Breast epithelium (tissue), 4 donors: Measurements from ENCODE around the gene RBM17. TPM values are rescaled to one million over a fixed set of nuclear protein-coding genes. Genes with fewer than 3 reads are reported as not detected.

Experiments
- DNase-seq, 2 donors: peaks; one replicate each; pipeline ENCODE4 v3.0.0-alpha.2; 2019; ENCODE audit warnings: low spot score in 2 of 2
- H3K27ac ChIP-seq, 2 donors: fragments of 200-600 bp; sonication (generic) in 1 of 2; one replicate each; pipeline ENCODE4 v1.5.1; 2016 to 2019; ENCODE audit warnings: mild to moderate bottlenecking in 1 of 2
- H3K27me3 ChIP-seq, 2 donors: fragments of 200-600 bp; sonication (generic) in 1 of 2; one replicate each; pipeline versions ENCODE4 v1.5.1 to v1.6.0; 2017 to 2019; ENCODE audit warnings: control low read depth in 1 of 2, mild to moderate bottlenecking in 1 of 2
- H3K36me3 ChIP-seq: fragments of 200-600 bp; one replicate; pipeline ENCODE4 v1.5.1; 2019
- H3K4me1 ChIP-seq, 2 donors: fragments of 200-600 bp; sonication (generic); one replicate each; pipeline ENCODE4 v1.5.1; 2016 to 2019; ENCODE audit warnings: control low read depth in 1 of 2
- H3K4me3 ChIP-seq, 3 donors: fragments of 200-600 bp; sonication (generic); 1 replicate in 2 of 3; 2 replicates in 1 of 3; pipeline ENCODE4 v1.5.1; 2016 to 2019; ENCODE audit warnings: mild to moderate bottlenecking in 3 of 3, moderate library complexity in 2 of 3
- H3K9me3 ChIP-seq, 2 donors: fragments of 200-600 bp; sonication (generic) in 1 of 2; one replicate each; pipeline ENCODE4 v1.5.1; 2016 to 2019; ENCODE audit warnings: control low read depth in 1 of 2
- CTCF ChIP-seq, 3 donors: fragments of 450-650 bp; IDR thresholded peaks; one replicate each; pipeline ENCODE4 v1.5.1; 2016 to 2017; ENCODE audit warnings: antibody characterized with exemption in 3 of 3, mild to moderate bottlenecking in 3 of 3, moderate library complexity in 3 of 3
- POLR2A ChIP-seq: fragments of 450-650 bp; IDR thresholded peaks from one replicate; pipeline ENCODE4 v1.6.1; 2016; ENCODE audit warnings: antibody characterized with exemption, mild to moderate bottlenecking, moderate library complexity
- POLR2AphosphoS5 ChIP-seq, 3 donors: sonication (generic); formaldehyde crosslinking; IDR thresholded peaks; one replicate each; pipeline ENCODE4 v1.6.1; 2017; ENCODE audit warnings: antibody characterized with exemption in 3 of 3
- intact Hi-C: fragments of 100-400 bp; cut with DNase I; formaldehyde crosslinking; loops from one replicate; pipeline ENCODE4 v1.15.1; 2023; ENCODE audit warnings: low total_unique reads
- total RNA-seq, 3 donors: library from RNA; depleted of rRNA; stranded (reverse); fragments of >200 nt; gene quantifications; one replicate each; pipeline ENCODE4 v1.1.0, GENCODE V29; 2016

RBM17 gene
- total RNA-seq, 3 donors from 2014 or later = 62.4 to 72.4 (median 68.2) TPM

- Histone ChIP-seq H3K36me3 (no peaks in the 10 kb centered on the region), H3K4me1 (peaks cover 4 to 6% of the 10 kb centered on the region in 2 donors), H3K4me3 (no peak overlapping the region), H3K27ac (no peak overlapping the region), H3K9me3 (no peaks in the 10 kb centered on the region), H3K27me3 (no peaks in the 10 kb centered on the region)
- intact Hi-C loops = no loop called here
- no peak for TF ChIP-seq CTCF (IDR thresholded peaks at IDR 0.05)
- no peak for TF ChIP-seq POLR2A
- no peak for TF ChIP-seq POLR2AphosphoS5 (IDR thresholded peaks at IDR 0.05)
- no peak for DNase-seq
These were observed 40.4 kb upstream of the RBM17 start for GRCh38 chr10:6048281-6049030.

- H3K9me3 ChIP-seq = no peaks in the 10 kb centered on the region
- no peaks in the 10 kb centered on the region for H3K27me3 ChIP-seq
- H3K4me3 ChIP-seq = no peak overlapping the region
- H3K27ac ChIP-seq = no peak overlapping the region
- DNase-seq = no peak
- no peaks in the 10 kb centered on the region for H3K36me3 ChIP-seq
- intact Hi-C loops = no loop called here
- TF ChIP-seq POLR2A = no peak
- TF ChIP-seq CTCF (IDR thresholded peaks at IDR 0.05) = no peak
- no peak for TF ChIP-seq POLR2AphosphoS5 (IDR thresholded peaks at IDR 0.05)
- peaks cover 4 to 6% of the 10 kb centered on the region in 2 donors for H3K4me1 ChIP-seq
These were observed 39.8 kb upstream of the RBM17 start for GRCh38 chr10:6049031-6049400.

- DNase-seq = peak in 1 of 2 donors; percentile 60
- H3K4me3 ChIP-seq = peak overlapping the region; percentile 29 to 63 (median 46)
- H3K36me3 ChIP-seq = no peaks in the 10 kb centered on the region
- peak in 1 of 3 donors; percentile 44 for TF ChIP-seq POLR2AphosphoS5 (IDR thresholded peaks at IDR 0.05)
- peak in 1 of 3 donors; percentile 33 for TF ChIP-seq CTCF (IDR thresholded peaks at IDR 0.05)
- TF ChIP-seq POLR2A = no peak
- no peaks in the 10 kb centered on the region for H3K27me3 ChIP-seq
- peaks cover 4 to 6% of the 10 kb centered on the region in 2 donors for H3K4me1 ChIP-seq
- H3K9me3 ChIP-seq = no peaks in the 10 kb centered on the region
- peak overlapping the region; percentile 73 to 80 for H3K27ac ChIP-seq
- intact Hi-C loops = no loop called here
These were observed 37.9 kb upstream of the RBM17 start for GRCh38 chr10:6050801-6051445.

GRCh38 chr10:6052247-6053221, 36.3 kb upstream of the RBM17 start:
- Histone ChIP-seq H3K27me3 (no peaks in the 10 kb centered on the region), H3K9me3 (no peaks in the 10 kb centered on the region), H3K4me3 (no peak overlapping the region), H3K36me3 (no peaks in the 10 kb centered on the region), H3K27ac (peak overlapping the region; percentile 56 to 72), H3K4me1 (peaks cover 4 to 6% of the 10 kb centered on the region in 2 donors)
- DNase-seq = peak in 1 of 2 donors; percentile 38
- intact Hi-C loops = no loop called here
- TF ChIP-seq CTCF (IDR thresholded peaks at IDR 0.05) = no peak
- no peak for TF ChIP-seq POLR2AphosphoS5 (IDR thresholded peaks at IDR 0.05)
- TF ChIP-seq POLR2A = no peak
